HG02588 (cell line): ENCODE measurements around the gene NFAT5.
"Not testable (repeated sequence)": the region's sequence is repeated elsewhere in the genome, so short reads cannot be mapped to it uniquely, and the experiment has no call there.

ENCODE experiments used
- ATAC-seq: cut with Tn5 transposase; IDR thresholded peaks from one replicate; pipeline ENCODE4 v1.9.1; 2021; ENCODE audit warnings: mild to moderate bottlenecking, moderate library complexity; ENCODE audit not compliant: unreplicated experiment

The NFAT5 gene

DNA sequence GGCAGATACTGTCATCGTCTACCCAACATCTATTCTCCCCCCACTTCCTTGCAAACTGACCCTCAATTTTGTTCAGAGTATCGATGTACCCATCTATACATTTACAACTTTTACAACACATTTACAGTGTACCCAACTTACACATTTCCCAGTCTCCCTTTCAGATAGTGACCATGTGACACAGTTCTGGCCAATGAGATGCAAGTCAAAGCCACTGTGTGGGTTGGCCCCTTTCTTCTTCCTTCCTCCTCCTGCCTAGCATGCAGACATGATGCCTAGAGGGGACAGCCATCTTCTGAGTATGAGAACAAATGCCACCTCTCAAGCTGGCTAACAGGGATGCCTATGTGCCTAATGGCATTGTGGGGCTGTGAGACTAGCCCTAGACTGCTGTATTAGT lies 11.3 kb upstream of the NFAT5 start:
- no peak for ATAC-seq

- ATAC-seq: no peak
Measured at GRCh38 chr16:69555437-69555836, 10.3 kb upstream of the NFAT5 start.

DNA sequence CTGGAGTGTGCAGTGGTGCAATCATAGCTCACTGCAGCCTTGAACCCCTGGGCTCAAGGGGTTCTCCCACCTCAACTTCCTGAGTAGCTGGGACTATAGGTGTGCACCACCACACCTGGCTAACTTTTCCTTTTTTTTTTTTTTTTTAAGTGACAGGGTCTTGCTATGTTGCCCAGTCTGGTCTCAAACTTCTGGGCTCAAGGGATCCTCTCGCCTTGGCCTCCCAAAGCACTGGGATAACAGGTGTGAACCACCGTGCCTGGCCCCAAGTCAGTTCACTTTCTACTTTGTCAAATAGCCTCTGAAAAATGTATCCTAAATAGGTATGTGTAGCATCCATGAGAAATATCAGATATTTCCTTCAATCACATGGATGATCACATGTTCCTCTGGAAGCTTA lies 9.9 kb upstream of the NFAT5 start:
- ATAC-seq: no peak

- no peak for ATAC-seq
Measured at GRCh38 chr16:69559164-69559563, 6.6 kb upstream of the NFAT5 start.

DNA sequence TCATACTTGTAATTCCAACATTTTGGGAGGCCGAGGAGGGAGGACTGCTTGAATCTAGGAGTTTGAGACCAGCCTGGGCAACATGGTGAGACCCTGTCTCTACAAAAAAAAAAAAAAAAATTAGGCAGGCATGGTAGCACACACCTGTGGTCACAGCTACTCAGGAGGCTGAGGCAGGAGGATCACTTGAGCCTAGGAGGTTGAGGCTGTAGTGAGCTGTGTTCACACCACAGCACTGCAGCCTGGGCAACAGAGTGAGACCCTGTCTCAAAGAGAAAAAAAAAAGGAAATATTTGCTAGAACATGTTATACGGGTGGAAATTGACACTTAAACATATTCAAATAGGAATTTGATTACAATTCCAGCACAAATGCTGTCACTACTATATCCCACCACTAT lies 4.4 kb upstream of the NFAT5 start:
- ATAC-seq: not testable (repeated sequence)

- ATAC-seq: no peak
Measured at GRCh38 chr16:69561901-69562300, 3.9 kb upstream of the NFAT5 start.

DNA sequence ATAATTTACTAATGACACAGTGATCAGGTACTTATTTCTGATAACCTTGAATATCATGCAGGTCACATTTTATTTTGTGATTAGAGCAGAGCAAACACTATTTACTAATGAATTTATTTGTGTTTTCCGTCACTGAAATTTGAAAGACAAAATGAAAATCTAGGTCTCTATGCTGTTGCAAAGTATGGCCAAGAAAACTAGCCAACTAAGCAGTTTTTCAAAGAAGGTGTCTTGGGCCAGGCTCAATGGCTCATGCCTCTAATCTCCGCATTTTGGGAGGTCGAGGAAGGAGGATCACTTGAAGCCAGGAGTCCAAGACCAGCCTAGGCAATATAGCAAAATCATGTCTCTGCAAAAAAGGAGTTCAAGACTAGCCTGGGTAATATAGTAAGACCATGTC lies 3.0 kb upstream of the NFAT5 start:
- no peak for ATAC-seq

DNA sequence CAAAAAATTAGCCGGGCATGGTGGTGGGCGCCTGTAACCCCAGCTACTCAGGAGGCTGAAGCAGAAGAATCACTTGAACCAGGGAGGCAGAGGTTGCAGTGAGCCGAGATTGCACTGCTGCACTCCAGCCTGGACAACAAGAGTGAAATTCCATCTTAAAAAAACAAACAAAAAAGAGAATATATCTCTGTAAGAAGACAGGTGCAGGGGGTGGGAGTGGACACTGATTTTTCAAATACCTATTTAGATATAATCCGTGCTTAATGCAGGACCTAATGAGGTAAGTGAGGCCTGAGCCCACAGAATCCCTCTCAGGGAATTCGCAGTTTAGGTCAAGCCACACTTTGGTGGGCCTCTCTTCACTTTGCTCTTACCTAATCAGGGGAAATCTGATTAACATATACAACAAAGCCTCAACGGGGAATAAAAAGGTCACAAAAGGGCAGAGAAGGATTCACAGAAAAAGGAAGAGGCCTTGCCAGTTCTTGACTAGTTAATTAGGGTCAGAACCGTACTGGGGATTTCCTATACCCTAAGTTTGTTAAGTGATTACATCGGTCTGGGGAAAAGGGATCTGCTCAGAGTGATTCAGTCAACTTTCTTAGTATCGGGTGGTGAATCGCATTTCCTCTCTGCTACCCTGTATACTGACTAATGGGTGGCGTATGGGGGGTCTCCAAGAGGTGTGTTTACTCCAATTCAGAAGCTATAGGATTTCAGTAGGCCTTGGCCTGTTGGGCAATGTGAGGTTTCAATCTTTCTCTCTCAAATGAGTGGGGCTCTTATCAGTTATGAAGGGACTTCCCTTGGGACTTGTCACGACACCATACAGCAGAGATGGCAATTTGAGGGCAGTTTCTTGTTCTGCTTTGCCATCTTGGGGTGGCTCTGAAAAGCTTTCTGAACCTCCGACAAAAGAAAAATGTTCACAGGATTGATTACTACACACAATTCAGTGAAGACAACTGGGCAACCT lies 1.9 kb upstream of the NFAT5 start:
- peak; percentile 40 for ATAC-seq

- peak; percentile 17 for ATAC-seq
Measured at GRCh38 chr16:69564845-69565670, 708 bp upstream of the NFAT5 start.

DNA sequence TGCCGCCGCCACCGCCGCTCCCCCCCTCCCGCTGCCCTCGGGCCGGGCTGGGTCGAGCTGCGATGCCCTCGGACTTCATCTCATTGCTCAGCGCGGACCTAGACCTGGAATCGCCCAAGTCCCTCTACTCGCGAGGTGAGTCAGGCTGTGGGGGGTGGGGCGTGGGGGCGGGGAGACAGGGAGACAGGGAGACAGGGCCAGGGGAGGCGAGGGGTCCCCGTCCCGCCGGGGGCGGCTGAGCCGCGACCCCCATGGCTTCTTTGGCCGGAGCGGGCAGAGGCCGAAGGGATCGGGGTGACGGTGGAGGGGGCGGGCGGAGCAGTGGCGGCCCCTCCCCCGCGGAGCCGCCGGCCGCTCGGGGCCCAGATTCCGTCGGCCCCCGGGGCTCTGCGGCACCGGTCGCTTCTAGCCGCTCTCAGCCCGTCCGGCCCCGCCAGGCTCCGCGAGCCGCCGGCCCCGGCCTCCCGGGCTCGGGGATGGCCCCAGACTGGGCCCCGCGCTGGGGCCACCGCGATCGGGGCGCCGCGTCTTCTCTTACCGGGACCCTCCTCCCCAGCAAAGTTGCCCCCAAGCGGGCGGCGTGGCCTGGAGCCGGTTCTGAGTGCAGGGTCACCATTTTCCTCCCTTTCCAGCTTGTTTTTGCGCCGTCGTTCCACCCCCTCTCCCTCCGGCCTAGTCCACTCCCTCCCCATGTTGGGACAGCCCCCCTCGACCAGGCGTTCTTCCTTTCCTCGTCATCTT lies 644 bp downstream of the NFAT5 start:
- peak; percentile 26 for ATAC-seq

DNA sequence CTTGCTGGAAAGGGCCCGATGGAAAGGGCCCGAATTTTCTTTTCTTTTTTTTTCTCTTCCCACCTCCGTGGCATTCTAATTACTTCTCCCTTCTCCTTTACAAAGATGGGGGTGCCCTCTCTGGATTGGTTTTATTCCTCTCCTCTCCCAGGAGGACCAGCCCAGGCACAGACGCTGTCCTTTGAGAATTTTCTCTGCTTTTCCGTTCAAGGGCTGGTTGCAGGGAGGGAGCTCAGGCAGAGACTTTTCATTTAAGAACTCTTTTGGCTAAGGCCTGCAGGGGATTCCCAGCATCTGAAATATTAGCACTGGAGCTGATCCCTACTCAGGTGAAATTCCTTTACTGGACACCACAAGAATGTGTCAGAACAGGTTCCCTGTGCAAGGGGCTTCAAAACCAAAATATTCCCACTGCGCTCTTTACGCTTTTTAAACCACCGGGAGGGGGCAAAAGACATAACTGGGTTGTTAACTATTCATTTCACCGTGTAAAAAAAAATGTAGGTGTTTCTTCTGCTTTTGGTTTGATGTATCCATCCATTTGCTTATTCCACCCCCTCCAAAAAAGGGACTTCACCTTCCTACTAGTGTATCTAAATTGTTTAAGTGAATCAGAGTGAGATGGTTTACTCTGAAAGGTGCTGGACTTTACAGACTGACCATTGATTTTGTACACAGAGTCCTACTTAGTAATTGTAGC lies 1.4 kb downstream of the NFAT5 start:
- no peak for ATAC-seq

GRCh38 chr16:69568676-69569075 lies 2.9 kb downstream of the NFAT5 start:
- ATAC-seq: no peak

DNA sequence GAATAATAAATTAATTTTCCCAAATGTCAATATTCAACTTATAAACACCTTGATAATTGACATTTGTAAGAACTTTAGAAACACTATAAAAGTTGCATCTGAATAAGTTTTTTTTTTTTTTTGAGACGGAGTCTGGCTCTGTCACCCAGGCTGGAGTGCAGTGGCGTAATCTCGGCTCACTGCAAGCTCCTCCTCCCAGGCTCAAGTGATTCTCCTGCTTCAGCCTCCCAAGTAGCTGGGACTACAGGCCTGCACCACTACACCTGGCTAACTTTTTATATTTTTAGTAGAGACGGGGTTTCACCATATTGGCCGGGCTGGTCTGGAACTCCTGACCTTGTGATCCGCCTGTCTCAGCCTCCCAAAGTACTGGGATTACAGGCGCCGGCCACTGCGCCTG lies 13.0 kb downstream of the NFAT5 start:
- not testable (repeated sequence) for ATAC-seq

- no peak for ATAC-seq
Measured at GRCh38 chr16:69579783-69580481, 14.2 kb downstream of the NFAT5 start.

DNA sequence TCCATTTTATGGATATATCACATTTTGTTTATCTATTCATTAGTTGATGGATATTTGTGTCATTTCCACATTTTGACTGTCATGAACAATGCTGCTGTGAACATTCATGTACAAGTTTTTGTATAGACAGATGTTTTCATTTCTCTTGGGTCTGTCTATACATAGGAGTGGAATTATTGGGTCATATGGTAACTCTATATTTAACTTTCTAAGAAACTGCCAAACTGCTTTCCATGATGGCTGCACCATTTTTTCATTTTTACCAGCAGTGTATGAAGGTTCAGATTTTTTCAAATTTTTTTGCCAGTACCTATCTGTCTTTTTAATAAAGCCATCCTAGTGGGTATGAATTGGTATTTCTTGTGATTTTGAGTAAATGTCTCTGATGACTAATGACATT lies 15.5 kb downstream of the NFAT5 start:
- no peak for ATAC-seq

DNA sequence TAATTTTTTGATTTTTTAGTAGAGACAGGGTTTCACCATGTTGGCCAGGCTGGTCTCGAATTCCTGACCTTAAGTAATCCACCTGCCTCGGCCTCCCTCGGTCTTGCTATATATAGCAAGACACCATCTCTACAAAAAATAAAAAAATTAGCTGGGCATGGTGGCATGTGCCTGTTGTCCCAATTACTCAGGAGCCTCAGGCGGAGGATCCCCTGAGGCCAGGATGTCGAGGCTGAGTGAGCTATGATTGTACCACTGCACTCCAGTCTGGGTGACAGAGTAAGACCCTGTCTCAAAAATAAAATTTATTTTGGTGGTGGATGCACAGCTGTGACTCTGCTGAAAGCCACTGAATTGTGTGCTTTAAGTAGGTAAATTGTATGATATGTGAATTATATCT lies 18.7 kb downstream of the NFAT5 start:
- ATAC-seq: not testable (repeated sequence)

DNA sequence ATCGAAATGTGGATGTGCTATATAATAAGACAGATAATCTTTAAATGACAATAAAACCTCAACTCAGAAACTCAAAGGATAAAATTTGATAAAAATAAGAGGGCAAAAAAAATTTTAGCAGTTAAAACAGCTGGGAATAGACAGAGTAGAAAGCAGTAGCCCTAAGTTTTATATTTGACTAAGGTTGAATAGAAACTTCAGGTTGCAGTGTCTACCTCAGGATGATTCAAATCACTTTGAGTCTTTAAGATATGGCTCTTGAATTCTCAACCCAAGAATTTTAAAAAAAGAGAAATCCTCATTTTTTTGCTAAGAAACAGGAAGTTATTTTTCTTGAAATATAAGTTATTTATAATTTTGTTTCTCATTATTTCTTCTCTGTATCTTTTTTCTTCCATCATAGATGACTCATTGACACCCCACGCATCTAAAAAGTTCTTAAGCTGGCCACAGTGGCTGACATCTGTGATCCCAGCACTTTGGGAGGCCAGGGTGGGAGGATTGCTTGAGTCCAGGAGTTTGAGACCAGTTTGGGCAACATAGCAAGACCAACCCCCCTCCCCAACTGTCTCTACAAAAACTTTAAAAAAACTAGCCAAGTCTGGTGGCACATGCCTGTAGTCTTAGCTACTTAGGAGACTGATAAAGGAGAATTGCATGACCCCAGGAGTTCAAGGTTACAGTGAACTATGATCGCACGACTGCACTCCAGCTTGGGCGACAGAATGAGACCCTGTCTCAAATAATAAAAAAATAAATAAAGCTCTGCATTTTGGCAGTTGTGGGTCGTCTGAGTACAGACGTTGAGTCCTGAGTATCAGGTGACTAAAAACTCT lies 23.9 kb downstream of the NFAT5 start:
- ATAC-seq: no peak

- no peak for ATAC-seq
Measured at GRCh38 chr16:69590590-69590989, 24.8 kb downstream of the NFAT5 start.

DNA sequence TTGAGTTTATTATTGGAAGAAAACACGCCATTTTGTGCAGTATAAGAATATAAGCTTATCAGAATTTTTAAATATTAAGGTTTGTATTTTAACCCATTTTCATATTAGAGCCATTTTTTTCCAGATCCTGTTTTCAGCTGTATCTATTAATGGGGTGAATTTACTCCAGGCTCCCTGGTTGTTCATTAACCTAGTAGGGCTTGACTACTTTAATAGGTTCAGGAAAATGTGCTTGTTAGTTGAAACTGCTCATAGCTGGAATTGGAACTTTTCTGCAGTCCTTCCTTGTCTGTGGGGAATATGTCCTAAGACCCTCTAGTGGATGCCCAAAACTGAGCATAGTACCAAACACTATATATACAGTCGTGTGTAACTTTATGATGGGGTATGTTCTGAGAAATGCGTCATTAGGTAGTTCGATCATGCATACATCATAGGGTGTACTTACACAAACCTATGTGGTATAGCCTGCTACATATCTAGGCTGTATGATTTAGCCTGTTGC lies 28.0 kb downstream of the NFAT5 start:
- no peak for ATAC-seq
